Measurements from ENCODE around the gene OAT.

DNA sequence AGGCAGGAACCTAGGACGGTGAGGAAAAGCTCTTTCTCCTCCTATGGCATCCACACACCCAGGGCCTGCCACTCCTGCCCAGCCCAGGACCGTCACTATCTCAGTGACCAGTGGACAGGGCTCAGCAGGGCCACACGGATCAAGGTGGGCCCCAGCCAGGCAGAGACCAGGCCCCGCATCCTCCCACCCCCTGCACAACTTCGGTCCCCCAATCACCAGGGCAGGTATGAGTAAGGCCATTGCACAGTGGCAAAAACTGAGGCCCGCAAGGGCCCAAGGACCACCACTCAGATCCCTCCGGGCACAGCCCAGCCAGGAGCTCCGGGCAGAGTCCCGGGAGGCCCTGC lies 30.3 kb downstream of the OAT start:
- TF ChIP-seq EP300 (IDR thresholded peaks at IDR 0.05) (no peak), POLR2A (IDR thresholded peaks at IDR 0.05) (no peak), POLR2AphosphoS5 (IDR thresholded peaks at IDR 0.05) (no peak)
- TF ChIP-seq, protein P1, sequence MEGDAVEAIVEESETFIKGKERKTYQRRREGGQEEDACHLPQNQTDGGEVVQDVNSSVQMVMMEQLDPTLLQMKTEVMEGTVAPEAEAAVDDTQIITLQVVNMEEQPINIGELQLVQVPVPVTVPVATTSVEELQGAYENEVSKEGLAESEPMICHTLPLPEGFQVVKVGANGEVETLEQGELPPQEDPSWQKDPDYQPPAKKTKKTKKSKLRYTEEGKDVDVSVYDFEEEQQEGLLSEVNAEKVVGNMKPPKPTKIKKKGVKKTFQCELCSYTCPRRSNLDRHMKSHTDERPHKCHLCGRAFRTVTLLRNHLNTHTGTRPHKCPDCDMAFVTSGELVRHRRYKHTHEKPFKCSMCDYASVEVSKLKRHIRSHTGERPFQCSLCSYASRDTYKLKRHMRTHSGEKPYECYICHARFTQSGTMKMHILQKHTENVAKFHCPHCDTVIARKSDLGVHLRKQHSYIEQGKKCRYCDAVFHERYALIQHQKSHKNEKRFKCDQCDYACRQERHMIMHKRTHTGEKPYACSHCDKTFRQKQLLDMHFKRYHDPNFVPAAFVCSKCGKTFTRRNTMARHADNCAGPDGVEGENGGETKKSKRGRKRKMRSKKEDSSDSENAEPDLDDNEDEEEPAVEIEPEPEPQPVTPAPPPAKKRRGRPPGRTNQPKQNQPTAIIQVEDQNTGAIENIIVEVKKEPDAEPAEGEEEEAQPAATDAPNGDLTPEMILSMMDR (IDR thresholded peaks at IDR 0.05), result no peak

Data from gastroesophageal sphincter (tissue), 3 donors.